Measurements from ENCODE around the gene LBR.

DNA sequence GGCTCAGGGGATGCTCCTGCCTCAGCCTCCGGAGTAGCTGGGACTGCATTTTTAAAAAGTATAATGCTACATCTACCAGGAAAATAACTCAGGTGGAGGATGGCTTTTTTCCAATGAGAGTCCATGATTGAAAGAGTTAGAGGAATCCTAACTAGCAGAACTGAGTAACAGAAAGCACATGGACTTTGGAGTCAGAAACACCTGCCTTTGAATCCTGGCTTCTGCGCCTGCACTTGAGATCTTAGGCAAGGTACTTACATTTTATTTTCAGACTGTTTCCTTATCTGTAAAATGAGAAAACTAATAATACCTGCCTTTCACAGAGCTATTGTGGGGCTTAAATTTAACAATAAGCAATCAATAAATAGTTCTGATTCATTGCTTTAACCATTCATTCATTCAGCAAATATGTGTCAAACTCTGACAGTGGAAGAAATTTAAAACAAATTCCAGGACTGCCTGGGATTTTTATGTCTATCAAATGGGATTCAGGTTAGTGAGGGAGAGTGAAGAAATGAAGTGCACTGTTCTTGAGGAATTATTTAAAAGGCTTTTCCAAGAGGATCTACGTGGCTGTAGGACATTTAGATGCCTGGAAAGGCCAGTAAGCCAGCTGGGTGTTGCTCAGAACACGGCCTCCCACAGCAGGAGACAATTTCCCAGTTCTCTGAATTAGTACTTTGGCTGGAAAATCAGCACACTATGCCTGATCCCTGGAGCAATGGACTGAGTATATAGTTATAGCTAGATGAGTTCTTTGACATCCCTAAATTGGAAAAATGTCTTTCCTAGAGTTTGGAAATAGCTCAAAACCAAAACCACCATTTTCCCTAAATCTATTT lies 12.8 kb upstream of the LBR start:
- no peak for TF ChIP-seq EZH2 (IDR thresholded peaks at IDR 0.05; ENCODE audit: borderline replicate concordance, low read length)
- TF ChIP-seq CTCF (conservative IDR thresholded peaks at IDR 0.05 in 1 of 2, IDR thresholded peaks at IDR 0.05 in 1 of 2; ENCODE audit: extremely low read depth in 1 of 2, insufficient read depth in 1 of 2, low read depth in 1 of 2, low read length in 2 of 2), result no peak

Measured in mammary epithelial cell (primary cell).